ENCODE measurements around the gene TRAPPC3.

DNA sequence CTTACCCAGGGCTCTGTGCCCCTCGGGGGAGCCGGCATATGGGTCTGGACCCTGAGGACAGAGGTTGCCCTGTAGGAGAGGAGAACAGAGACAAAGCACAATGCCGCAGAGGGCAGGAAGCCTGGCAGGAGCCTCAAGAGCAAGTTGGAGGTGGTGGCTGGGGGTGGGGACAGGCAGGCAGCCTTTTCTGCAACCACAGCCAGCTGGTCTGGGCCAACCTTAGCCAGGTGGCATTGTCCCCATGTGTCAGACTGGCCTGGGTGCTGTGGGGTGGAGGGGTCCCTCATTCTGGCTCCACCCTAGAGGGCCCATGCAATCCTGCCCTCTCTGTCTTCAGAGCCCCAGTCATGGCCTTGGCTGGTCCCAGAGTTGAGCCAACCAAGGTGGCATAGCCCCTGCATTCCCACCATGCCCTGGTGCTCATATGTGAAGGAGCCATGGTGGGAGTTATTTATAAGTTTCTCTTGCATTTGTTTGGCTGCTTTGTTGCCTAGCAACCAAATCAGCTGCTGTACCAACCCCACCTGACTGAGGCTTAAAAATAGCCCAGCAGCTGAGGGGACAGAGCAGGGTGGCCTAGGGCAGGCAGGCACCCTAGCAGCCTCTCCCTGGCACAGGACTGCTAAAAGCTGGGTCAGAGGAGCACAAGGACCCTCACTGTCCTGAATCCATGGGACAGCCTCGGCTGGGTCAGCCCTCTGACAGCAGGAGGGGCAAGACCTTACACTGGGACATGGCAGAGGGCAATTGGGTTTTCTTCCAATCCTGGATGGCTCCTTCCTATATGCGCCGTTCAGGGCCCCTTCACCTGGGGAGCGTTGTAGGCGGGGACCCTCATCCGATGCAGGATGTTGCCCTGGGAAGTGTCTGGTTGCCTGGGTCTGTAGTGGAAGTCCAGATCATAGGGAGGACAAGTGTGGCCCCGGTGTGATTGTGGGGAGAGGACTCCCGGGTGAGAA is 26.1 kb upstream of the TRAPPC3 start:
- TF ChIP-seq EZH2 (IDR thresholded peaks at IDR 0.05; ENCODE audit: low read length) = no peak
- TF ChIP-seq, protein P1, sequence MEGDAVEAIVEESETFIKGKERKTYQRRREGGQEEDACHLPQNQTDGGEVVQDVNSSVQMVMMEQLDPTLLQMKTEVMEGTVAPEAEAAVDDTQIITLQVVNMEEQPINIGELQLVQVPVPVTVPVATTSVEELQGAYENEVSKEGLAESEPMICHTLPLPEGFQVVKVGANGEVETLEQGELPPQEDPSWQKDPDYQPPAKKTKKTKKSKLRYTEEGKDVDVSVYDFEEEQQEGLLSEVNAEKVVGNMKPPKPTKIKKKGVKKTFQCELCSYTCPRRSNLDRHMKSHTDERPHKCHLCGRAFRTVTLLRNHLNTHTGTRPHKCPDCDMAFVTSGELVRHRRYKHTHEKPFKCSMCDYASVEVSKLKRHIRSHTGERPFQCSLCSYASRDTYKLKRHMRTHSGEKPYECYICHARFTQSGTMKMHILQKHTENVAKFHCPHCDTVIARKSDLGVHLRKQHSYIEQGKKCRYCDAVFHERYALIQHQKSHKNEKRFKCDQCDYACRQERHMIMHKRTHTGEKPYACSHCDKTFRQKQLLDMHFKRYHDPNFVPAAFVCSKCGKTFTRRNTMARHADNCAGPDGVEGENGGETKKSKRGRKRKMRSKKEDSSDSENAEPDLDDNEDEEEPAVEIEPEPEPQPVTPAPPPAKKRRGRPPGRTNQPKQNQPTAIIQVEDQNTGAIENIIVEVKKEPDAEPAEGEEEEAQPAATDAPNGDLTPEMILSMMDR (optimal IDR thresholded peaks at IDR 0.05 in 1 of 3, IDR thresholded peaks at IDR 0.05 in 1 of 3, conservative IDR thresholded peaks at IDR 0.05 in 1 of 3; ENCODE audit: extremely low read depth in 1 of 3, insufficient read depth in 2 of 3, low read length in 3 of 3) = no peak

Measured in keratinocyte (primary cell).